ENCODE data around the gene LAMA2.

LAMA2 gene

GRCh38 chr6:129276461-129276860 is 393.5 kb downstream of the LAMA2 start:
- FAIRE-seq, result no peak

DNA sequence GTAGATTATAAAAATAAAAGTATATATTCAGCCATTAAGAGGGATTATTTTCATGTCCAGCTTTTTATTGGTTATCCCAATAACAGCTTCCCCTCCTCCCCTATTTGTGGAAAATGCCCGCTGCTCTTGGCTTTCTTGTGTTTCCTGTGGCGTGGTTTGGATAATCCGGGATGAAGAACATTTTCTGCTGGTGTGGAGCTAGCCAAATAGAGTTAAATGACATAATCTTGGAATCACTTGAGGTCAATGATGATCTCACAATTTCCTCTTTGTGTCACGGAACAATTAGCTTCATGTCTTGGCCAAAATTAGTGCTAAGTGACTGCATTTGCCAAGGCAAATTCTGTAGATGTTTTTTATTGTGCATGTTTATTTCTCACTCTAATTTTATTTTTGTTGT is 394.0 kb downstream of the LAMA2 start:
- FAIRE-seq, result no peak

GRCh38 chr6:129279343-129280292 is 396.7 kb downstream of the LAMA2 start:
- FAIRE-seq, result no peak

GRCh38 chr6:129280293-129280644 is 397.3 kb downstream of the LAMA2 start:
- FAIRE-seq, result no peak

DNA sequence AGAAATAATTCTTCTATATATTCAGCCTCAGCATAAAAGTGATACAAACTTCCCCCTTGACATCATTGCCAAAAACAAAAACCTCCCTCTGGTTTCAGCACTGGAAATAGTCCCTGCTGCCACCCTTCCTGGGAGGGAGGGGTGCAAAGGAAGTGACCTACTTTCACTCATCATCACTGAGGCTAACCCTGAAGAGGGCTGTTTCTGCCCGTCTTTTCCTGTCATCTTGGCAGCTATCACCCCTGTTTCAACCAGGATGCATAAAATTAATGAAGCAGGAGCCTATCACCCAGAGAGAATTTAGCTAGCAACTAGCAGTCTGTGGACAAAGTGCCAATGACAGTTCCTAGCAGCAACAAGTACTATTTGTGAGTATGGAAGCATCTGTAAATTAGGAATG is 397.8 kb downstream of the LAMA2 start:
- no peak for FAIRE-seq

GRCh38 chr6:129281168-129281796 is 398.3 kb downstream of the LAMA2 start:
- FAIRE-seq, result no peak

GRCh38 chr6:129282019-129282418 is 399.1 kb downstream of the LAMA2 start:
- FAIRE-seq, result no peak

DNA sequence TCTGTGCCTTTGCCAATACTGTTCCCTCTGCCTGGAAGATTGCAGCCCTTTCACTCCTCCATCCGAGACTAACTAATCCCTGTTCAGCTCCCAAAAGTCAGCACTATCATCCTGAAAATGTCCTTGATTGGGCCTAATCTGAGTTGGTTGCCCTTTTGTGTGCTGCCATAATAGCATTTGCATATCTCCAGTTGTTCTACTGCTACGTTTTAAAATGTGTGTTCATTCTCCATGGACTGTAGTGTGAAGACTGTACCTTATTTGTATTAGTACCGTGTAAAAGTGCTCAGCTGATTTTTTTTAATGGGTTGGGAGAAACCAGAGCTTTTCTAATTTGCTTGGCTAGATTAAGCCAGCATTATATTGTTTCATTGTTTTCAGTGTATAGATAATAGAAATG is 401.3 kb downstream of the LAMA2 start:
- no peak for FAIRE-seq

DNA sequence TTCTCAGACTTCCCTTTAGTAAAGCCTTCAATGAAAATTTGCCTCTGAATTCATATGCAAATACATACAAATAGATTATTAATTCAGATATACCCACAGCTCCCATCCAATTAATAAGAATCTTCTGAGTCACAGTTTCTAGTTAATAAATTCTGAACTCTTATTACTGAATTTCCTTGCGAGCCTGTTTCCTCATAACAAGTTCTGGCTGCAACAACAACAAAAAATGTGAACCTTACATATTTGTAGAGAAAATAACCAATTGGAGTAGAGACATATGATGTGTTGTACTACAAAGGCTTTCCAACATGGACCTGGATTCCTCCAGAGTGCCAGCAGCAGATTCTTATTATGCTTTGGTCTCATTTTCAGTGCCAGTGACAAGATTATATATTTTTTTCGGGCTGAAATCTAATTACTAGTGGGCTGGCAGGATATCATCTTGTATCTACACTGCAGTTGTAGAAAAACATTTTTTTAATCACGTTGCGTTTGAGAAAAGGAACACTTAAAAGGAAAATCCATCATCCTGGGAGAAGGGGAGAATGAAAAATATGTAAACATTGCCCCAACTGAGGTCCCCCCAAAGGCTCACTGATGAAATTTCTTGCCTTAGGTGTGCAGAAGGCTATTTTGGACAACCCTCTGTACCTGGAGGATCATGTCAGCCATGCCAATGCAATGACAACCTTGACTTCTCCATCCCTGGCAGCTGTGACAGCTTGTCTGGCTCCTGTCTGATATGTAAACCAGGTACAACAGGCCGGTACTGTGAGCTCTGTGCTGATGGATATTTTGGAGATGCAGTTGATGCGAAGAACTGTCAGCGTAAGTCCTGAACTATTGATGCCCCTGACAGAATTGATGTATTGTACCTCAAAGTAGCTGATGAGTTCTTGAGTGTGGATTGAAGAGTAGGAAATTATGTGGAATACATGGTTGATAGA is 404.6 kb downstream of the LAMA2 start:
- FAIRE-seq, result no peak

GRCh38 chr6:129289442-129289841 is 406.5 kb downstream of the LAMA2 start:
- no peak for FAIRE-seq

DNA sequence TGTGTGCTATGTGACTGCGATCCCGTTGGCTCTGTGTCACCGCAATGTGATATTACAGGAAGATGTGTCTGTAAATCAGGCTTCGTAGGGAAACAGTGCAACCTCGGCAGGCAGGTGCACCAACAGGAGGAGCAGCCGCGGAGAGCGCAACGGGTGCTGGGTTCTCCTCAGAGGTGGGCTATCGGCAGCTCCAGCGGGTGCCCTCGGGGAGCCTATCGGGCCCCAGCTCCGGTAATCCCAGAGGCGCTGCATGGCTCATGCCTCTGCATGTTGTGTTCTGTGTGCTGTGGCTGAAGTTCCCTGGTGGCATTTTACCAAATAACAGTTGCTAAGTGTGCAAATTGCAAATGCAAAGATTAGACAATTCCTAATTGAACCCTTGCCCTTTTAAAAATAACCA is 409.9 kb downstream of the LAMA2 start:
- no peak for FAIRE-seq

DNA sequence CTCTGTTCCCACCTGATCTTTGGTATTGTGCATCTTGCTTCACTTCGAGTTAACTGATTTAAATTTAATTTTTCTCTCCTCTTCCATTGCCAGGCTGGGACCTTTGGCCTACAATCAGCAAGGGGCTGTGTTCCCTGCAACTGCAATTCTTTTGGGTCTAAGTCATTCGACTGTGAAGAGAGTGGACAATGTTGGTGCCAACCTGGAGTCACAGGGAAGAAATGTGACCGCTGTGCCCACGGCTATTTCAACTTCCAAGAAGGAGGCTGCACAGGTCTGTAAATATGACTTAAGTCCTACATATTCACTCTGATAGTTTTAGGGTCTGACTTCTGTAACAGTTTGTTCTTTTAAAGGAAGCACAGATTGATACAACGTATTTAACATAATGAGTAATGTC is 414.7 kb downstream of the LAMA2 start:
- FAIRE-seq, result no peak

- FAIRE-seq, result no peak
Observed at GRCh38 chr6:129302671-129303070, 419.7 kb downstream of the LAMA2 start.

- FAIRE-seq, result no peak
Observed at GRCh38 chr6:129306826-129307225, 423.9 kb downstream of the LAMA2 start.

- FAIRE-seq, result no peak
Observed at GRCh38 chr6:129307845-129308244, 424.9 kb downstream of the LAMA2 start.

GRCh38 chr6:129309154-129309553 is 426.2 kb downstream of the LAMA2 start:
- FAIRE-seq, result no peak

DNA sequence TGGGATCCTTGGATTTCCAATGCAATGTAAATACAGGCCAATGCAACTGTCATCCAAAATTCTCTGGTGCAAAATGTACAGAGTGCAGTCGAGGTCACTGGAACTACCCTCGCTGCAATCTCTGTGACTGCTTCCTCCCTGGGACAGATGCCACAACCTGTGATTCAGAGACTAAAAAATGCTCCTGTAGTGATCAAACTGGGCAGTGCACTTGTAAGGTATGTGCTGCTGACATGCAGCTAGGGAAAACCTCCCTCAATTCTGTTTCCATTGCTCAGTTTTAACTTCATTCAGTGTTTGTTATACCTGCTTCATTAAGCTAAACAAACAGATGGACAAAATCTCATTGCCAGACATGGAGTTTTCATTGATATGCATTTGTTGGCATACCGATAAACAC is 429.9 kb downstream of the LAMA2 start:
- FAIRE-seq, result no peak

DNA sequence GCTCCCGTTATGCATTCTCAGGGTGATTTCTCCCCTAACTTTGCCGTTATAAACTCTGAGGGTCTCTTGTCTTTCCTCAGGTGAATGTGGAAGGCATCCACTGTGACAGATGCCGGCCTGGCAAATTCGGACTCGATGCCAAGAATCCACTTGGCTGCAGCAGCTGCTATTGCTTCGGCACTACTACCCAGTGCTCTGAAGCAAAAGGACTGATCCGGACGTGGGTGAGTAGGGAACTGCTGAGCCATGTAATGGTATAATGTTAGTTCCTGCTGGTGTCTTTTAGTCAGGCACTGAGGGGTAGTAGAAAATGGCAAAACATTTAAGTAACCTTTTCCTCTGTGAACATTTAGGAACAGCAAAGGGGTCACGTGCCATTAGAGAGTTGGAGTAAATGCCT is 431.6 kb downstream of the LAMA2 start:
- FAIRE-seq, result no peak

GRCh38 chr6:129317931-129318820 is 435.2 kb downstream of the LAMA2 start:
- FAIRE-seq, result no peak

DNA sequence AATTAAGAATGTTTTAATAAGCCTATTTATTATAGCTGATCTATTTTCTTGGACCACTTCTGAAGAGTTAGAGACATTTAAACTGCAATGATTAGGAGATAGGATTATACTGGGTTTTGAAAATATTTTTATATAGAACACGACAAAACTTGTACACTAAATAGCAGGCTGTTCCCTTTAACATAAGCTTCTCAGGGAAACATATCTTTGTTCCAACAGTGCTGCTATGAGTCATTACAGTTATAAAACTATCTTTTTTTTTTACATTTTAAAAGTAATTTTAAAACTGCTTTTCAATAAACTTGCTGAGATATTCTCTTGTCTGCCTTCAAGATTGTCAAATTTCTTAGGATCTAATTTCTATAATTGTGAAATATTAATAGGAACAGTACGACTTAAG is 438.0 kb downstream of the LAMA2 start:
- no peak for FAIRE-seq

DNA sequence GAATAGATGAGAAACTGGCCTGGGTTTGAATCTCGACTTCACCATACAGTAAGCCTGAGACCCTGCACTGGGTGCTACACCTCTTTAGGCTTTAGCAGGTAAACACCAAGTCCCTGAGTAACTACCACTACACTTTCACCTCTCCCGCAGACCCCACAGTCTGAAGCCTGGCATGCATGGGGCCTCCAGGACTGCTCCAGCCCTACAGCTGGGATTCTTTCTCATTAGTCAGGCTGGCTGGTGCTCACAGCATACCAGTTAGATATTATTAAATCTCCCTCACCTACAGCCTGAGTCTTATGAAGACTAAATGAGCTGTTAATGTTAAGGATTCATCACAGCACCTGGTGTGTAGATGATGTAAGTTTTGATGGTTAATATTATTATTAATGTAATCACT is 438.4 kb downstream of the LAMA2 start:
- no peak for FAIRE-seq

DNA sequence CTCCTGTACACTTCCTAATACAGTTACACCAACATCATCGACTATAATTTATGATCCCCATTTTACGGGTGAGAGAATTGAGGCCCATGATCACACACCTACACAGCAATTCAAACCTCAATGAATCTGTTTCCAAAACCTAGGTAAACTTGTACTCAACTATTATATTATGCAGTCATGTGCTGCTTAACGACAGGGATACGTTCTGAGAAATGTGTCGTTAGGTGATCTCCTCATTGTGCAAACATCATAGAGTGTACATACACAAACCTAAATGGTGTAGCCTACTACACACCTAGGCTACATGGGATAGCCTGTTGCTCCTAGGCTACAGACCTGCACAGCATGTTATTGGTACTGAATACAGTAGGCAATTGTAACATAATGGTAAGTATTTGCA is 441.4 kb downstream of the LAMA2 start:
- no peak for FAIRE-seq

Data from TTC549 (cell line).